GM04503 (cell line): ENCODE results near the gene OLFM4.

ENCODE experiments used
- DNase-seq: peaks from one replicate; pipeline ENCODE4 v3.0.0-alpha.2; 2012; ENCODE audit warnings: low read depth

The OLFM4 gene

GRCh38 chr13:53014495-53015443 lies 13.8 kb upstream of the OLFM4 start:
- no peak for DNase-seq

DNA sequence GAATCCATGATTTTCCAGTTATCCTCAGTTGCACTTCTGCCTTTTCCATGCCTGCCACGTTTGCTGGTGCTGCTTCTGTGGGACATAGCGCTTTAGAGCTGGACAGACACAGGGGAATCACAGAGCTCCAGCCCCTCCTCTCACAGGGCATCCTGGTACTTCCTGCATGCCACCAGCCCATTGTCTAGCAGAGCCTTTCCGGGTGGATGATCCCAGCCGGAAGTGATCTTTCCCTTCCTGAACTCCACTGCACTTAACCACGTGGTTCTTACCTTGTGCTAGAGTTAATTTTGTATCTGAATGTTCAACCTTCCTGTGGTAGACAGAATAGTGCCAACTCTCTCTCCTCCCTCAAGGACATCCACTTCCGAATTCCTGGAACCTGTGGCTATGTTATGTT lies 12.6 kb upstream of the OLFM4 start:
- DNase-seq, result no peak

GRCh38 chr13:53017433-53017970 lies 11.1 kb upstream of the OLFM4 start:
- DNase-seq, result no peak

DNA sequence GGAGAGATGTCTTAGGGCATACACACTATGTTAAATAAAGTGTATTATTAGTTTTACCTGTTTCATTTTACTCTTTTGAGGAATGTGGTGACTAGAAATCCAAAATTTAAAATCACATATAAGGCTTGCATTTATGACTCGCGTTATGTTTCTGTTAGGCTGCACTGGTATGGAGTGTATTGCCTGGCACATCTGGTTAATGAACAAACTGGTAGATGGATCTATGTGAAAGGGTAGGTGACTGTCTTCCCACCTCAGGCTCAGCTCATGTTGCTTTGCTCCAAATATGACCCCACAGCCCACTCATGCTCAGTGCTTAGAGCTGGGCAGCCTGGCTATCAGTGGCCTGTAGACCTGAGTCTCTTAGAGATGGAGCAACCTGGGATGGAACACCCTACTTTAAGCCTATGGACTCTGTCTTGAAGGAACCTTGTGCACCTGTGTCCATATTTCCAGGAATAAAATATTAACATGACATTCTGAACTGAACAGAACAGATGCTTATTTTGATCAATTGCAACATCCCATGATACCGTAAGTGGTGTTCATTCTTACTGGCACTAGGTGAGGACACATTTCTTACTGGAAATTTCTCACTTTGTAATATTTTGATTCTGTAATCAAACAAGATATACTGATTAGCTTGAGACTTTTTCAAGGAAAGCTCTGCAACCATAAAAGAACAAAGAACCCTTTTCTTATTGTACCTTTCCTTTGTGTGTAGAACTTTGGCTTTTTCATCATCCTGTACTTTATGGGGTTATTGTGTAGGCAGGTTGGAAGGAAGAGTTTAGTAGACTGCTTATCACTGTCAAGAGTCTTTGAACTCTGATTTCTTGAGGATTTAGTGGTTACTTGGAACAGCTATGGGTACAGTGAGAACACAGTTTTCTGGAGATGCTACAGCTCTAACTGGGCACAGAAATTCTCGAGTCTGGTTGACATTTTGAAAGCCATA lies 9.6 kb upstream of the OLFM4 start:
- no peak for DNase-seq

- DNase-seq, result no peak
Measured at GRCh38 chr13:53020764-53021335, 7.8 kb upstream of the OLFM4 start.

GRCh38 chr13:53023246-53023645 lies 5.4 kb upstream of the OLFM4 start:
- DNase-seq, result no peak

GRCh38 chr13:53028063-53028462 lies 550 bp upstream of the OLFM4 start:
- DNase-seq, result no peak

DNA sequence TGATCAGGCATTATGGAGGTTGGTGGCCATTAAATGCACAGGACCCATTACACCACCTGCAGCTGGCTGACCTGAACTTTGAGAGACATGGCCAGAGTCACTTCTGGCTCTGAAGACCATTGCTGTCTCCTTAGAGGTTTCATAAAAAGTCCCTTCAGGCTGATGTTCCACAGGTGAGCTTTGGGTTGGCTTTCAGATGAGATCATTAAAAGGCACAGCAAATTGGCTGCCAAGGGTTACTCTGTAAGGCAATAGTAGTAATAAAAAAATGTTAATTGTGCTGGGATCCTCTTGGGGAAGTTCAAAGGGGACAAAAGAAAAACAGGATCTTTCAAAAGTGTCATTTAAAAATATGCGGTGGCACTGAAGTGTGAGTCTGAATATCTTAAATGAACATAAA lies 4.2 kb downstream of the OLFM4 start:
- no peak for DNase-seq

DNA sequence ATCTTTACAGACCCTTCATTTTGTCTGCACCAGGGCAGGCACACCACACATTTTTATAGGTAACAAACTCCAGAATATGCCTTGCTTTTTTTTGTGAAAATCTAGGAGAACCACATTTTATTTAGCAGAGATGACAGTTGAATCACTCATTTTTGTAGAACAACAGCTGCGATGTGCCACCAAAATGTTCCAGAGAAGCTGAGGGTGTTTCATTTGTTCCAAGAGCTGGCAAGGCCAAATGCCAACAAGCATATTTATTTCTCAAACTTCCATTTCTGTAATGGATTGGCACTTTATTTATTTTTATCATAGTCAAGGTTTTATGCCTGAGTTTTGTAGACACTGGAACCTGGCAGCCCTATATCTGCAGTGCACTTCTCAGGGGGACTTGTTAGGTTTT lies 10.4 kb downstream of the OLFM4 start:
- DNase-seq, result no peak

- DNase-seq, result no peak
Measured at GRCh38 chr13:53041968-53042516, 13.4 kb downstream of the OLFM4 start.

GRCh38 chr13:53042877-53043276 lies 14.3 kb downstream of the OLFM4 start:
- no peak for DNase-seq

GRCh38 chr13:53043398-53043797 lies 14.8 kb downstream of the OLFM4 start:
- DNase-seq, result no peak

DNA sequence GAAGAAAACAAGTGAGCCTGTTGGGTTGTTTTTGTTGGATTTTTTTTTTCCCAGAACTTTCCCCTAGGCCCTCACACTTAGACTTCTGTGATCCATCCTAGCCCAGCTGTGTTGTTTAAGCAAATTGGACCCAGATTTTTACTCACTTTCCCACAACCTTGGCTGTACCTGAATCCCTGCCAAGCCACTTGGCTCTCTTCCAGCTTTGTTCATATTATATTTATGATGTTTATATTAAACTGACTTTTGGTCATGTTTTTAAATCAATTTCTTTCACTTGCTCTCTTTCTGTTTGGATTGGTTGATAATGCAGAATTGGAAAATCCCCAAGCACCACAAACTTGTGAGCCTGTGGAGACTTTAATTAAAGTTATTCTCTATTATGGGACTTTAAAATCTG lies 16.6 kb downstream of the OLFM4 start:
- no peak for DNase-seq

GRCh38 chr13:53048880-53049279 lies 20.3 kb downstream of the OLFM4 start:
- DNase-seq, result no peak

GRCh38 chr13:53050151-53050550 lies 21.5 kb downstream of the OLFM4 start:
- DNase-seq, result no peak

GRCh38 chr13:53052675-53053074 lies 24.1 kb downstream of the OLFM4 start:
- no peak for DNase-seq

GRCh38 chr13:53054569-53054968 lies 26.0 kb downstream of the OLFM4 start:
- no peak for DNase-seq

GRCh38 chr13:53058065-53058679 lies 29.6 kb downstream of the OLFM4 start:
- DNase-seq, result no peak

- no peak for DNase-seq
Measured at GRCh38 chr13:53060840-53061490, 32.4 kb downstream of the OLFM4 start.

DNA sequence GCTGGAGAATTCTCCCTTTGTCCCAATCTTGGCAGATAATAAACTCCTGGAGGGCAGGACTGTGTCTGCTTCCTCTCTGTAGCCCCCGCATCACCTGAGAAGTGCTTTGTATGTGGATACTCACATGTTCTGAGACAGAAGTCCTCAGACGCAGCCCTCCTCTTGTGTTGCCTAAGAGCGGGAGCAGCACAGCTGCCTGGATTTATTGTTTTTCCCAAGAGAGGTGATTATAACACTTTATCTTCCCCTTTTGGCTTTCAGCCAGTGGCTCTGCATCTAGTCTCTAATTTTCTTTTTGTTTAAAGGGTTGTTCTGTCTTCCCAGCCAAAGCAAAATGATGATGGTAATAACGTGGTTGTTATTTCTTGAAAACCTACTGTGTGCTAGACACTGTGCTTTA lies 36.1 kb downstream of the OLFM4 start:
- DNase-seq, result no peak

- no peak for DNase-seq
Measured at GRCh38 chr13:53066411-53066810, 37.8 kb downstream of the OLFM4 start.
